GM12878 (cell line): ENCODE measurements around the gene DDIT3. TPM values are rescaled to one million over a fixed set of nuclear protein-coding genes. Genes with fewer than 3 reads are reported as not detected.

Experiments used
- ATAC-seq: fragments of 200-7000 bp; cut with Tn5 transposase; 3 replicates; pipeline ENCODE4 v1.9.1; 2020; ENCODE audit warnings: mild to moderate bottlenecking, moderate library complexity
- BruUV-seq: library from RNA; stranded (reverse); fragments of 400-500 nt; replicated peaks from 2 replicates; lab custom pipeline; 2021; lab: Mats Ljungman, UMichigan
- CTCF ChIA-PET: fragments of 300-600 bp; sonication (Branson Sonifier 250); formaldehyde crosslinking; extraction: SDS; loops from one replicate; lab custom pipeline; 2021; ENCODE audit warnings: inconsistent platforms; lab: Yijun Ruan, JAX
- POLR2A ChIA-PET: fragments of 350-600 bp; formaldehyde crosslinking; extraction: SDS; loops from one replicate; lab custom pipeline; 2021; ENCODE audit warnings: inconsistent platforms; lab: Charles Lee
- RAD21 ChIA-PET: fragments of 300-600 bp; sonication (Branson Sonifier 250); formaldehyde crosslinking; loops from one replicate; lab custom pipeline; 2023; ENCODE audit warnings: antibody characterized with exemption; ENCODE audit not compliant: unreplicated experiment; lab: Charles Lee
- SMC1A ChIA-PET: fragments of 300-600 bp; sonication (Branson Sonifier 250); formaldehyde crosslinking; loops from one replicate; lab custom pipeline; 2023; ENCODE audit not compliant: unreplicated experiment, uncharacterized antibody; lab: Charles Lee
- DNase-seq: peaks from one replicate; pipeline ENCODE4 v3.0.0-alpha.2; 2011; ENCODE audit warnings: low read depth, low spot score
- FAIRE-seq: peaks from 3 replicates; lab custom pipeline; 2011; peaks lifted over from hg19 to GRCh38; lab: Jason Lieb, UNC
- H2AFZ ChIP-seq: 2 replicates; pipeline ENCODE4 v1.6.0; 2011; ENCODE audit warnings: low read depth, low read length, control low read depth; ENCODE audit not compliant: control insufficient read depth
- H3K27ac ChIP-seq: 2 replicates; pipeline ENCODE4 v1.5.1; 2011; ENCODE audit warnings: control low read depth; ENCODE audit not compliant: control insufficient read depth, insufficient read depth
- H3K27me3 ChIP-seq, 2 experiments: replicated peaks in 1 of 2; 2 replicates each; pipeline versions ENCODE4 v1.6.0 to v1.6.1; 2011; ENCODE audit warnings: low read length in 1 of 2; ENCODE audit not compliant: control insufficient read depth in 2 of 2, insufficient read depth in 2 of 2
- H3K36me3 ChIP-seq, 2 experiments: 2 replicates each; pipeline ENCODE4 v1.5.1; 2011; ENCODE audit warnings: low read length in 1 of 2; ENCODE audit not compliant: control insufficient read depth in 2 of 2, insufficient read depth in 2 of 2
- H3K4me1 ChIP-seq: 2 replicates; pipeline ENCODE4 v1.6.1; 2011; ENCODE audit warnings: mild to moderate bottlenecking, low read length, moderate library complexity, mixed read lengths; ENCODE audit not compliant: control insufficient read depth, insufficient read depth
- H3K4me2 ChIP-seq: 2 replicates; pipeline ENCODE4 v1.6.0; 2011; ENCODE audit warnings: control low read depth; ENCODE audit not compliant: control insufficient read depth, insufficient read depth
- H3K4me3 ChIP-seq: fragments of 200-600 bp; sonication (generic); 2 replicates; pipeline ENCODE4 v1.5.1; 2016
- H3K79me2 ChIP-seq: 2 replicates; pipeline ENCODE4 v1.6.0; 2011; ENCODE audit warnings: low read length; ENCODE audit not compliant: control insufficient read depth, insufficient read depth
- H3K9ac ChIP-seq: 2 replicates; pipeline ENCODE4 v1.8.0; 2011; ENCODE audit warnings: low read length, control low read depth, mixed read lengths; ENCODE audit not compliant: control insufficient read depth, insufficient read depth
- H3K9me3 ChIP-seq: replicated peaks from 3 replicates; pipeline ENCODE4 v1.5.1; 2011; ENCODE audit warnings: mild to moderate bottlenecking, low read length; ENCODE audit not compliant: control insufficient read depth, insufficient read depth
- H4K20me1 ChIP-seq: 2 replicates; pipeline ENCODE4 v1.6.0; 2011; ENCODE audit not compliant: control insufficient read depth, insufficient read depth
- BCL11A ChIP-seq: IDR thresholded peaks from 2 replicates; pipeline ENCODE4 v1.6.1; 2011; ENCODE audit warnings: low read depth, low read length
- CBX5 ChIP-seq: sonication (generic); IDR thresholded peaks from 2 replicates; pipeline ENCODE4 v1.6.1; 2016; ENCODE audit warnings: low read depth, moderate library complexity, mild to moderate bottlenecking, inconsistent platforms
- EP300 ChIP-seq, 2 experiments: fragments of 150-350 bp in 1 of 2; IDR thresholded peaks; 2 replicates each; pipeline ENCODE4 v1.6.1; 2011 to 2012; ENCODE audit warnings: low read depth in 2 of 2, low read length in 2 of 2, borderline replicate concordance in 1 of 2, improper control_type of control experiment in 1 of 2, inconsistent platforms in 1 of 2; ENCODE audit not compliant: control insufficient read depth in 1 of 2
- FOXM1 ChIP-seq: IDR thresholded peaks from 2 replicates; pipeline ENCODE4 v1.6.1; 2012; ENCODE audit warnings: low read depth, mild to moderate bottlenecking, inconsistent platforms, low read length, moderate library complexity
- JUNB ChIP-seq: IDR thresholded peaks from 2 replicates; pipeline ENCODE4 v1.6.1; 2016; ENCODE audit warnings: antibody characterized with exemption, mild to moderate bottlenecking
- SIN3A ChIP-seq: IDR thresholded peaks from 2 replicates; pipeline ENCODE4 v1.6.1; 2012; ENCODE audit warnings: low read depth, low read length, improper control_type of control experiment
- SKIL ChIP-seq: fragments of 450-650 bp; IDR thresholded peaks from 2 replicates; pipeline ENCODE4 v1.6.1; 2017; ENCODE audit warnings: mild to moderate bottlenecking, low read depth, inconsistent platforms; ENCODE audit not compliant: poor library complexity, severe bottlenecking
- TARDBP ChIP-seq: IDR thresholded peaks from 2 replicates; pipeline ENCODE4 v1.6.1; 2016; ENCODE audit warnings: borderline replicate concordance
- YY1 ChIP-seq: IDR thresholded peaks from 2 replicates; pipeline ENCODE4 v1.6.1; 2011; ENCODE audit warnings: low read depth, mild to moderate bottlenecking, low read length
- ZBTB11 ChIP-seq: fragments of 450-650 bp; formaldehyde crosslinking; IDR thresholded peaks from 2 replicates; pipeline ENCODE4 v1.5.0; 2022; ENCODE audit warnings: mild to moderate bottlenecking, missing genetic modification characterization
- WGBS: methylation state at CpG from one replicate; pipeline ENCODE4 v1.1.6; 2016; ENCODE audit warnings: low lambda C conversion rate; ENCODE audit not compliant: insufficient replicate concordance, insufficient coverage; ENCODE audit errors: missing lambda C conversion rate; 5-methylcytosine and 5-hydroxymethylcytosine counted together
- in situ Hi-C: fragments of 300-500 bp; cut with MboI; formaldehyde crosslinking; loops from 9 replicates; pipeline ENCODE4 v1.14.3; 2018; ENCODE audit warnings: mixed read lengths
- intact Hi-C: fragments of 100-400 bp; cut with micrococcal nuclease; formaldehyde crosslinking; loops from one replicate; pipeline ENCODE4 v1.14.2; 2022; ENCODE audit not compliant: unreplicated experiment
- polyA plus RNA-seq, 11 experiments: library from polyadenylated mRNA; depleted of rRNA in 4 of 11; unstranded in 6 of 11; stranded (reverse) in 5 of 11; fragments of >200 nt; fragmentation: Nextera tagmentation in 4 of 11; fragmentation: Illumina TruSeq in 1 of 11; extraction: Ambion mirVana in 4 of 11; extraction: Trizol in 1 of 11; gene quantifications; 1 replicate in 1 of 11; 2 replicates in 10 of 11; pipeline versions ENCODE4 v1.2.1 to v1.2.3, GENCODE V29; 2011 to 2016; ENCODE audit warnings: inconsistent platforms in 2 of 11, missing spikeins in 2 of 11, low read depth in 1 of 11
- total RNA-seq, 4 experiments: library from RNA; depleted of rRNA in 3 of 4; stranded (reverse); fragments of >200 nt in 3 of 4; fragmentation: Illumina TruSeq in 1 of 4; extraction: Trizol in 1 of 4; gene quantifications; 2 replicates each; pipeline versions ENCODE4 v1.2.1 to v1.2.3, GENCODE V29; 2013 to 2021
- TF ChIP-seq, protein P1 (sequence below): IDR thresholded peaks from 2 replicates; pipeline ENCODE4 v1.6.1; 2012; ENCODE audit warnings: low read length, inconsistent platforms
- TF ChIP-seq, protein P2 (sequence below): fragments of 150-350 bp; IDR thresholded peaks from 2 replicates; pipeline ENCODE4 v1.6.1; 2014; ENCODE audit warnings: mild to moderate bottlenecking, low read depth, low read length

The DDIT3 gene
- total and polyA plus RNA-seq, 10 of the 15 experiments (the other 5 are each of a cell fraction or from before 2014, with no cell fraction given), result 9.2 to 28.9 (median 15.5) TPM

GRCh38 chr12:57518176-57518919, 2.0 kb downstream of the DDIT3 start:
- ATAC-seq (no peak), FAIRE-seq (peak; percentile 31), DNase-seq (no peak)
- ChIA-PET CTCF (interaction anchor here (1.2 to 4.0 kb wide), 3 partner anchors 38 to 238 kb away, joined by 3 to 13 read pairs (median 3); partner anchors contain the start of gene ARHGAP9), SMC1A (interaction anchor here (1.6 kb wide), 1 partner anchor 88 kb away, joined by 3 read pairs; no protein-coding TSS in a partner anchor), RAD21 (no interaction called here), POLR2A (interaction anchor here (0.8 to 1.3 kb wide), 2 partner anchors 27 to 38 kb away, joined by 4 to 5 read pairs; partner anchors contain the start of gene ARHGAP9)
- Histone ChIP-seq H3K4me3 (peak overlapping the region; percentile 98), H3K4me1 (peaks cover 13% of the 10 kb centered on the region), H3K9me3 (no peaks in the 10 kb centered on the region), H3K4me2 (peak overlapping the region; percentile 61), H3K79me2 (peaks cover 32% of the 10 kb centered on the region), H3K36me3 (peaks cover 22 to 33% of the 10 kb centered on the region in 2 experiments), H3K27ac (no peak overlapping the region), H3K9ac (no peak overlapping the region), H2AFZ (no peak overlapping the region), H3K27me3 (no peaks in the 10 kb centered on the region), H4K20me1 (peaks cover 4% of the 10 kb centered on the region; the same call in 1 of the 2 replicates)
- BruUV-seq, result no TSS peak
- WGBS, result 90% methylated on average over 8 of the region's 8 CpGs
- intact Hi-C loops (no loop called here), in situ Hi-C loops (no loop called here)
- TF ChIP-seq SIN3A (no peak), YY1 (no peak), JUNB (no peak), ZBTB11 (CRISPR knock-in tag) (no peak), SKIL (no peak), CBX5 (no peak), FOXM1 (no peak), EP300 (IDR thresholded peaks at IDR 0.05; ENCODE audit: borderline replicate concordance in 1 of 2, control insufficient read depth in 1 of 2, low read depth in 2 of 2, low read length in 2 of 2) (no peak), TARDBP (no peak), BCL11A (no peak)
- TF ChIP-seq, protein P1, sequence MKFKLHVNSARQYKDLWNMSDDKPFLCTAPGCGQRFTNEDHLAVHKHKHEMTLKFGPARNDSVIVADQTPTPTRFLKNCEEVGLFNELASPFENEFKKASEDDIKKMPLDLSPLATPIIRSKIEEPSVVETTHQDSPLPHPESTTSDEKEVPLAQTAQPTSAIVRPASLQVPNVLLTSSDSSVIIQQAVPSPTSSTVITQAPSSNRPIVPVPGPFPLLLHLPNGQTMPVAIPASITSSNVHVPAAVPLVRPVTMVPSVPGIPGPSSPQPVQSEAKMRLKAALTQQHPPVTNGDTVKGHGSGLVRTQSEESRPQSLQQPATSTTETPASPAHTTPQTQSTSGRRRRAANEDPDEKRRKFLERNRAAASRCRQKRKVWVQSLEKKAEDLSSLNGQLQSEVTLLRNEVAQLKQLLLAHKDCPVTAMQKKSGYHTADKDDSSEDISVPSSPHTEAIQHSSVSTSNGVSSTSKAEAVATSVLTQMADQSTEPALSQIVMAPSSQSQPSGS, result no peak
- TF ChIP-seq, protein P2, sequence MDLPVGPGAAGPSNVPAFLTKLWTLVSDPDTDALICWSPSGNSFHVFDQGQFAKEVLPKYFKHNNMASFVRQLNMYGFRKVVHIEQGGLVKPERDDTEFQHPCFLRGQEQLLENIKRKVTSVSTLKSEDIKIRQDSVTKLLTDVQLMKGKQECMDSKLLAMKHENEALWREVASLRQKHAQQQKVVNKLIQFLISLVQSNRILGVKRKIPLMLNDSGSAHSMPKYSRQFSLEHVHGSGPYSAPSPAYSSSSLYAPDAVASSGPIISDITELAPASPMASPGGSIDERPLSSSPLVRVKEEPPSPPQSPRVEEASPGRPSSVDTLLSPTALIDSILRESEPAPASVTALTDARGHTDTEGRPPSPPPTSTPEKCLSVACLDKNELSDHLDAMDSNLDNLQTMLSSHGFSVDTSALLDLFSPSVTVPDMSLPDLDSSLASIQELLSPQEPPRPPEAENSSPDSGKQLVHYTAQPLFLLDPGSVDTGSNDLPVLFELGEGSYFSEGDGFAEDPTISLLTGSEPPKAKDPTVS, result no peak
